ENCODE measurements around the gene FKRP.

GRCh38 chr19:46745521-46746280, at the start of gene FKRP:
- TF ChIP-seq CTCF (IDR thresholded peaks at IDR 0.05; ENCODE audit: low read depth, low read length, poor library complexity, severe bottlenecking), result no peak
- TF ChIP-seq EZH2phosphoT487 (IDR thresholded peaks at IDR 0.05; ENCODE audit: borderline replicate concordance, low read length), result no peak
